ENCODE measurements around the gene HSPB8. TPM values are rescaled to one million over a fixed set of nuclear protein-coding genes. Genes with fewer than 3 reads are reported as not detected.
A peak's percentile ranks its signal among the peaks of the same experiment; 100 is the strongest.

HSPB8 gene
- total RNA-seq, 4 donors from 2014 or later: 47.8 to 86.4 (median 72.1) TPM

GRCh38 chr12:119157528-119157927, 21.2 kb upstream of the HSPB8 start:
- TF ChIP-seq CTCF (IDR thresholded peaks at IDR 0.05) (no peak), POLR2A (IDR thresholded peaks at IDR 0.05) (no peak)
- H3K27me3 ChIP-seq: peaks cover 0 to 11% (median 0%) of the 10 kb centered on the region in 4 donors
- H3K9me3 ChIP-seq: no peaks in the 10 kb centered on the region
- no peak overlapping the region for H3K27ac ChIP-seq
- H3K4me1 ChIP-seq: peaks cover 0 to 7% (median 0%) of the 10 kb centered on the region in 3 donors
- DNase-seq: no peak
- no peaks in the 10 kb centered on the region for H3K36me3 ChIP-seq
- H3K4me3 ChIP-seq: no peak overlapping the region
- WGBS, 2 donors: 65 to 100% methylated on average over 1 to 5 of the region's 6 CpGs
- intact Hi-C loops (cut with DNase I): no loop called here

DNA sequence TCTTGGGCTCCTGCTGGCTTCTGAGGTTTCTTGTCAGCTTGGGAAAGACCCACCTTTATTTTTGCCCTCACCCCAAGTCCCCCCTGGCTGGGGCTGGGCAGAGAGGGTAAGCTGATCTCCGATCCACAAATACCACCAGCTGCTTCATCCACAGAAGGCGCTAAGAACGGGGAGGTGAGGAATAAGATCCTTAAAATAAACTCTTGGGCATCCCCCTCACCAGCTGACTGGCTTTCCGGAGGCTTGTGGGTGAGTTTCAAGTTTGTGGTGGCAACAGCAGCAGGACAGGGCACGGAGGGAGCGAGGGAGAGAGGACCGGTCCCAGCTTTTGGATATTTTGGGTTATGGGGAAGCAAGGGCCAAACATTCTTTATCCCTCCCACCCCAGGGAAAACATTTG, 20.8 kb upstream of the HSPB8 start:
- peak overlapping the region in 1 of 4 donors; percentile 21 for H3K27ac ChIP-seq
- H3K4me3 ChIP-seq: no peak overlapping the region
- no peaks in the 10 kb centered on the region for H3K9me3 ChIP-seq
- DNase-seq: no peak
- peaks cover 0 to 7% (median 0%) of the 10 kb centered on the region in 3 donors for H3K4me1 ChIP-seq
- intact Hi-C loops (cut with DNase I): no loop called here
- no peaks in the 10 kb centered on the region for H3K36me3 ChIP-seq
- TF ChIP-seq POLR2A (IDR thresholded peaks at IDR 0.05) (no peak), CTCF (IDR thresholded peaks at IDR 0.05) (no peak)
- 48 to 84% methylated on average over 7 of the region's 7 CpGs for WGBS, 2 donors
- H3K27me3 ChIP-seq: peaks cover 0 to 11% (median 0%) of the 10 kb centered on the region in 4 donors

GRCh38 chr12:119158402-119158801, 20.3 kb upstream of the HSPB8 start:
- no peak for DNase-seq
- H3K27me3 ChIP-seq: peaks cover 0 to 7% (median 0%) of the 10 kb centered on the region in 4 donors
- TF ChIP-seq POLR2A (IDR thresholded peaks at IDR 0.05) (no peak), CTCF (IDR thresholded peaks at IDR 0.05) (no peak)
- H3K36me3 ChIP-seq: no peaks in the 10 kb centered on the region
- 63 to 64% methylated on average over 3 to 5 of the region's 7 CpGs for WGBS, 2 donors
- no peaks in the 10 kb centered on the region for H3K9me3 ChIP-seq
- no peak overlapping the region for H3K4me3 ChIP-seq
- H3K4me1 ChIP-seq: peaks cover 0 to 4% (median 0%) of the 10 kb centered on the region in 3 donors
- H3K27ac ChIP-seq: peak overlapping the region in 1 of 4 donors; percentile 21
- intact Hi-C loops (cut with DNase I): no loop called here

- Histone ChIP-seq H3K36me3 (no peaks in the 10 kb centered on the region), H3K27ac (no peak overlapping the region), H3K27me3 (no peaks in the 10 kb centered on the region), H3K9me3 (no peaks in the 10 kb centered on the region), H3K4me3 (no peak overlapping the region), H3K4me1 (no peaks in the 10 kb centered on the region)
- WGBS, 2 donors: 73 to 79% methylated on average over 2 of the region's 2 CpGs
- intact Hi-C loops (cut with DNase I): no loop called here
- TF ChIP-seq POLR2A (IDR thresholded peaks at IDR 0.05) (no peak), CTCF (IDR thresholded peaks at IDR 0.05) (no peak)
- no peak for DNase-seq
Measured at GRCh38 chr12:119159844-119160243, 18.9 kb upstream of the HSPB8 start.

- intact Hi-C loops (cut with DNase I): no loop called here
- no peak for DNase-seq
- Histone ChIP-seq H3K9me3 (no peaks in the 10 kb centered on the region), H3K4me1 (peaks cover 0 to 20% (median 0%) of the 10 kb centered on the region in 3 donors), H3K27ac (peak overlapping the region in 3 of 4 donors; percentile 37 to 66 (median 58)), H3K27me3 (no peaks in the 10 kb centered on the region), H3K4me3 (no peak overlapping the region), H3K36me3 (no peaks in the 10 kb centered on the region)
- WGBS, 2 donors: 46 to 48% methylated on average over 3 of the region's 3 CpGs
- TF ChIP-seq POLR2A (IDR thresholded peaks at IDR 0.05) (no peak), CTCF (IDR thresholded peaks at IDR 0.05) (no peak)
Measured at GRCh38 chr12:119167902-119168301, 10.8 kb upstream of the HSPB8 start.
